ENCODE measurements around the gene ZNF568.

The ZNF568 gene

DNA sequence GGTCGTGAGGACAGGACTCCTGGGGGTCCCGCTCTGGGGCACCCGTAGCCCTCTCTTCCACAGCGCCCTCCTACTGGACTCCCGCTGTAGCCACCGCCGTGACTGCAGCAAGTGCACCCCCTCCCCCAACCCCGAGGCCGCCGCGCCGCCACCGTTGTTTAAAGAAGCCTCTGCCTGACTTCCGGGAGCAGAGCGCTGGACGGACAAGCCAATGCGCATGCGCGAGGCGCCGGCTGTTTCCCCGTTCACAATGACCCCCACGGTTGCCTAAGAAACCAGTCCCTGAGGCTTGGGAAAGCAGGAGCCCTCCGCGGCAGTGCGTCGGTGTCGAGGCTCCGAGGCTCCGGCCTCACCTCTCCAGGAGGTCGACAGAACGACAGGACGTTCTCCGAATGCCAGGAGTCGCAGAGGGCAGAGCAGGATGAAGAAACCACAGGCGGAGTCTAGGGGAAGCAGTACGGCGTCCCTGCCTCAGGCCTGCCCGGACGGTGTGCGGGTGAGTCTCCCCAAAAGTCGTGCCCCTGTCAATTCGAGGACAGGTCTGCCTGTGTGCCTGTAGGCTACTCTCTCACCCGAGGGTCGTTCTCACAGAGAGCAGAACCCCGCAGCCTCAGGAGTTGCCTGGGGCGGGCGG lies 91.6 kb downstream of the ZNF568 start:
- peak; percentile 8 for DNase-seq

DNA sequence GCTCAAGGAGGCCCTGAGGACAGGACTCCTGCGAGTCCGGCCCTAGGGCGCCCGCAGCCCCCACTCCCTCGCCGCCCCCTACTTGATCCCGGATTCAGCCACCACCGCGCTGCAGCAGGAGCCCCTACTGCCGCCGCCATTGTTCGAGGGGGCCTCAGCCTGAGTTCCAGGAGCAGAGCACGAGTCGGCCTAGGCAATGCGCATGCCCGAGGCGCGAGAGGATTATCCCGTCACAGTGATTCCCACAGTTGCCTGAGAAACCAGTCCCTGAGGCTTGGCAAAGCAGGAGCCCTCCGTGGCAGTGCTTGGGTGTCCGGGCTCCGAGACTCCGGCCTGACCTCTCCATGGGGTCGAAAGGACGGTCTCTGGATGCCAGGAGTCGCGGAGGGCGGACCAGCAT lies 93.7 kb downstream of the ZNF568 start:
- DNase-seq: no peak

DNA sequence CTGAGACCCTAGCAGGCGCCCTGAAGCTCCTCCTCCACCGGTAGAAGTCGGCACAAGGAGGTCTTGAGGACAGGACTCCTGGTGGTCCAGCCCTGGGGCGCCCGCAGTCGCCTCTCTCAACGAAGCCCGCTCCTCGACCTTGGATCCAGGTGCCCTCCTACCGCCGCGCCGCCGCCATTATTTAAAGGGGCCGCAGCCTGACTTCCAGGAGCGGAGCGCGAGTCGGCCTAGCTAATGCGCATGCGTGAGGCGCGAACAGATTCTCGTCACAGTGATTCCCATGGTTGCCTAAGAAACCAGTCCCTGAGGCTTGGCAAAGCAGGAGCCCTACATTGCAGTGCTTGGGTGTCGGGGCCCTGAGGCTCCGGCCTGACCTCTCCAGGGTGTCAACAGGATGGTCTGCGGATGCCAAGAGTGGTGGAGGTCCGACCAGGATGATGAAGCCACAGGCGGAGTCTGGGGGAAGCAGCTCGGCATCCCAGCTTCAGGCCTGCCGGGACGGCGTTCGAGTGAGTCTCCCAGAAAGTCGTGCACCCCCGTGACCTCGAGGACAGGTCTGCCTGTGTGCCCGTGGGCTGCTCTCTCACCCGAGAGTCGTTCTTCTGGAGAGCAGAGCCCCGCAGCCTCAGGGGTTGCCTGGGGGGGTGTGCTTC lies 96.1 kb downstream of the ZNF568 start:
- no peak for DNase-seq

DNA sequence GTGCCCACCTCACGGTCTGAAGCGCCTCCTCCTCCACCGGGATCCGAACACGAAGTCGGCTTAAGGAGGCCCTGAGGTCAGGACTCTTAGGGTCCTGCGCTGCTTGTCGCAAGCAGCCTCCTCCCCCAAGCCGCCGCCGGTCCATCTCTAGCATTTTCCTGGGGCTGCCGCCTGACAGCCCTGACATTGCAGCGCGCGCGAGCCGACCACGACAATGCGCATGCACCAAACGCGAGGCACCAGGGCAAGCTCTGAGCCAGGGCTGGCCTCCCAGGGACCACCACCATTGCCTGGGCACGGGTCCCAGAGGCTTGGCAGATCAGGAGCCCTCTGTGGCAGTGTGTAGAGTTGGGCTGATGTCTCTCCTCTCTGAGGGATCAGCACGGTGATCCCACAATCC lies 98.3 kb downstream of the ZNF568 start:
- no peak for DNase-seq

DNA sequence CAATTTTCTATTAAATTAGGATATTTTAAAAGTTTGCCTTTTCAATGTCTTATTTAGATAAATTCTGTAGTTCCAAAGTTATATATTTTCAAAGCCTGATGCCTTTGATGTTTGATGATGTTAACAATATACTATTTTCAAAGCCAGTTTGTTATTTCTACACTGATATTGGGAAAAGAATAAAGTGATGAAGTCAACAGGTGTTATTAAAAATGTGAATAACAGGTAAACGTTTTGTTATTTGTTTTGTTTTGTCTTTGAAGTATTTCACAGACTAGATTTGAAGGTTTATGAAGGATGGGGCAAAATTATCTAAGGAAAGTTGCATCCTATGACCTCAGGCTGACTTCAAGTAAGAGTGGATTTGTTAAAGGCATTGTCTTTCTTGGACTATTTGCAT lies 129.0 kb downstream of the ZNF568 start:
- no peak for DNase-seq
